LoVo (cell line): ENCODE results near the gene BOK.
A peak's percentile ranks its signal among the peaks of the same experiment; 100 is the strongest.
"Not testable (repeated sequence)": the region's sequence is repeated elsewhere in the genome, so short reads cannot be mapped to it uniquely, and the experiment has no call there.

Source experiments
- DNase-seq: peaks from one replicate; pipeline ENCODE4 v3.0.0-alpha.2; 2016; ENCODE audit warnings: low spot score

Gene BOK

GRCh38 chr2:241558532-241559322 lies at the start of gene BOK:
Gene BOK (plus strand): TSS chr2:241558745. CDS start chr2:241559484, 739 bp downstream.
- DNase-seq, result peak; percentile 76

- DNase-seq, result no peak
Measured at GRCh38 chr2:241509155-241509784, 49.3 kb upstream of the BOK start.

GRCh38 chr2:241511091-241511741 lies 47.3 kb upstream of the BOK start:
- no peak for DNase-seq

GRCh38 chr2:241514553-241514952 lies 44.0 kb upstream of the BOK start:
- no peak for DNase-seq

- DNase-seq, result no peak
Measured at GRCh38 chr2:241514986-241515737, 43.4 kb upstream of the BOK start.

- no peak for DNase-seq
Measured at GRCh38 chr2:241516520-241516965, 42.0 kb upstream of the BOK start.

- DNase-seq, result no peak
Measured at GRCh38 chr2:241517297-241517696, 41.2 kb upstream of the BOK start.

- no peak for DNase-seq
Measured at GRCh38 chr2:241519669-241520068, 38.9 kb upstream of the BOK start.

- DNase-seq, result no peak
Measured at GRCh38 chr2:241522477-241522876, 36.1 kb upstream of the BOK start.

GRCh38 chr2:241525818-241526780 lies 32.4 kb upstream of the BOK start:
- not testable (repeated sequence) for DNase-seq

GRCh38 chr2:241530571-241530970 lies 28.0 kb upstream of the BOK start:
- DNase-seq, result no peak

- DNase-seq, result no peak
Measured at GRCh38 chr2:241531161-241531722, 27.3 kb upstream of the BOK start.

- no peak for DNase-seq
Measured at GRCh38 chr2:241532168-241532567, 26.4 kb upstream of the BOK start.

GRCh38 chr2:241532733-241533601 lies 25.6 kb upstream of the BOK start:
- DNase-seq, result no peak

- no peak for DNase-seq
Measured at GRCh38 chr2:241534293-241534692, 24.3 kb upstream of the BOK start.

GRCh38 chr2:241534701-241535375 lies 23.7 kb upstream of the BOK start:
- no peak for DNase-seq

GRCh38 chr2:241535871-241536655 lies 22.5 kb upstream of the BOK start:
- no peak for DNase-seq
